OCI-LY1 (cell line): ENCODE data around the gene C2orf72.

Experiments used
- H2AFZ ChIP-seq: fragments of 200-600 bp; sonication (generic), shearing (Covaris generic); 2 replicates; pipeline ENCODE4 v1.6.0; 2014; ENCODE audit warnings: antibody characterized with exemption, mild to moderate bottlenecking, low read length
- H3F3A ChIP-seq: fragments of 200-600 bp; sonication (generic), shearing (Covaris generic); 2 replicates; pipeline ENCODE4 v1.6.0; 2014; ENCODE audit warnings: mild to moderate bottlenecking, antibody characterized with exemption, low read length, moderate library complexity; ENCODE audit not compliant: insufficient read depth
- H3K27ac ChIP-seq: fragments of 200-600 bp; sonication (generic); 2 replicates; pipeline ENCODE4 v1.5.1; 2014; ENCODE audit warnings: low read length, mixed run types, mild to moderate bottlenecking, low read depth; ENCODE audit not compliant: poor library complexity, severe bottlenecking
- H3K27me3 ChIP-seq: fragments of 200-600 bp; sonication (generic); 2 replicates; pipeline ENCODE4 v1.6.0; 2014; ENCODE audit warnings: antibody characterized with exemption, mild to moderate bottlenecking, low read length, moderate library complexity; ENCODE audit not compliant: insufficient read depth
- H3K36me3 ChIP-seq: fragments of 200-600 bp; sonication (generic); 2 replicates; pipeline ENCODE4 v1.6.1; 2014; ENCODE audit warnings: mild to moderate bottlenecking, antibody characterized with exemption, low read length, moderate library complexity, mixed read lengths; ENCODE audit not compliant: insufficient read depth
- H3K4me1 ChIP-seq: fragments of 200-600 bp; sonication (generic); 2 replicates; pipeline ENCODE4 v1.5.1; 2014; ENCODE audit warnings: mild to moderate bottlenecking, low read length, moderate library complexity; ENCODE audit not compliant: insufficient read depth, severe bottlenecking
- H3K4me2 ChIP-seq: fragments of 200-600 bp; sonication (generic), shearing (Covaris generic); 2 replicates; pipeline ENCODE4 v1.6.1; 2014; ENCODE audit warnings: low read length
- H3K4me3 ChIP-seq: fragments of 200-600 bp; sonication (generic); 2 replicates; pipeline ENCODE4 v1.5.1; 2014; ENCODE audit warnings: low read length, low read depth, mild to moderate bottlenecking, mixed read lengths; ENCODE audit not compliant: poor library complexity, severe bottlenecking
- H3K79me2 ChIP-seq: fragments of 200-600 bp; shearing (Covaris generic); 2 replicates; pipeline ENCODE4 v1.6.1; 2016; ENCODE audit warnings: mixed run types, low read length, mixed read lengths; ENCODE audit not compliant: insufficient read depth
- H3K9ac ChIP-seq: fragments of 200-600 bp; sonication (generic), shearing (Covaris generic); 2 replicates; pipeline ENCODE4 v1.6.1; 2014; ENCODE audit warnings: mild to moderate bottlenecking, low read length, mixed read lengths
- H3K9me2 ChIP-seq: fragments of 200-600 bp; sonication (generic), shearing (Covaris generic); 2 replicates; pipeline ENCODE4 v1.6.1; 2014; ENCODE audit warnings: low read depth, mild to moderate bottlenecking, low read length, mixed read lengths
- H3K9me3 ChIP-seq: fragments of 200-600 bp; shearing (Covaris generic); 2 replicates; pipeline ENCODE4 v1.6.1; 2014; ENCODE audit warnings: low read length, mixed read lengths
- H4K20me1 ChIP-seq: fragments of 200-600 bp; sonication (generic), shearing (Covaris generic); 2 replicates; pipeline ENCODE4 v1.6.0; 2016; ENCODE audit warnings: mild to moderate bottlenecking, low read length; ENCODE audit not compliant: insufficient read depth
- CTCF ChIP-seq: fragments of 200-600 bp; sonication (generic), shearing (Covaris generic); IDR thresholded peaks from 2 replicates; pipeline ENCODE4 v1.5.1; 2017; ENCODE audit warnings: mild to moderate bottlenecking, antibody characterized with exemption, low read length, moderate library complexity, mixed read lengths
- EZH2 ChIP-seq: fragments of 200-600 bp; sonication (generic), shearing (Covaris generic); IDR thresholded peaks from 2 replicates; pipeline ENCODE4 v1.8.0; 2017; ENCODE audit warnings: borderline replicate concordance, mixed run types, mild to moderate bottlenecking, antibody characterized with exemption, low read length, moderate library complexity, mixed read lengths

C2orf72 gene

GRCh38 chr2:231037731-231038482, 584 bp downstream of the C2orf72 start:
- no peak overlapping the region for H3K4me3 ChIP-seq
- H3K9ac ChIP-seq = no peak overlapping the region
- H3K4me2 ChIP-seq = no peak overlapping the region

GRCh38 chr2:231038483-231039293, 1.4 kb downstream of the C2orf72 start:
- no peak overlapping the region for H3K27ac ChIP-seq
- no peaks in the 10 kb centered on the region for H3K9me3 ChIP-seq
- no peak for TF ChIP-seq CTCF
- 0 out of 2 replicates have a peak, but pooled peaks cover 5% of the 10 kb centered on the region for H3K27me3 ChIP-seq
- no peak overlapping the region for H3K9ac ChIP-seq
- H3K9me2 ChIP-seq = no peaks in the 10 kb centered on the region
- no peaks in the 10 kb centered on the region for H3K79me2 ChIP-seq
- no peak overlapping the region for H3K4me2 ChIP-seq
- no peak overlapping the region for H3K4me3 ChIP-seq
- H2AFZ ChIP-seq = no peak overlapping the region
- no peaks in the 10 kb centered on the region for H4K20me1 ChIP-seq
- no peaks in the 10 kb centered on the region for H3F3A ChIP-seq
- peaks cover 10% of the 10 kb centered on the region for H3K4me1 ChIP-seq
- H3K36me3 ChIP-seq = no peaks in the 10 kb centered on the region

More at GRCh38 chr2:231037731-231038482, 584 bp downstream of the C2orf72 start:
- H3K9me2 ChIP-seq = no peaks in the 10 kb centered on the region
- no peak for TF ChIP-seq EZH2
- no peaks in the 10 kb centered on the region for H3K9me3 ChIP-seq
- no peaks in the 10 kb centered on the region for H3K36me3 ChIP-seq
- H3F3A ChIP-seq = no peaks in the 10 kb centered on the region
- H3K27me3 ChIP-seq = 0 out of 2 replicates have a peak, but pooled peaks cover 5% of the 10 kb centered on the region
- H2AFZ ChIP-seq = no peak overlapping the region
- no peaks in the 10 kb centered on the region for H4K20me1 ChIP-seq
- H3K4me1 ChIP-seq = peaks cover 10% of the 10 kb centered on the region
- H3K27ac ChIP-seq = no peak overlapping the region
- no peaks in the 10 kb centered on the region for H3K79me2 ChIP-seq

GRCh38 chr2:231039294-231039664, 2.0 kb downstream of the C2orf72 start:
- Histone ChIP-seq H3K36me3 (no peaks in the 10 kb centered on the region), H3K9ac (no peak overlapping the region), H4K20me1 (no peaks in the 10 kb centered on the region), H3F3A (no peaks in the 10 kb centered on the region), H3K27ac (no peak overlapping the region), H3K27me3 (0 out of 2 replicates have a peak, but pooled peaks cover 5% of the 10 kb centered on the region), H3K4me2 (no peak overlapping the region), H3K4me3 (no peak overlapping the region), H3K4me1 (peaks cover 8% of the 10 kb centered on the region), H2AFZ (no peak overlapping the region), H3K9me3 (no peaks in the 10 kb centered on the region), H3K9me2 (no peaks in the 10 kb centered on the region), H3K79me2 (no peaks in the 10 kb centered on the region)
- no peak for TF ChIP-seq CTCF
- TF ChIP-seq EZH2 = no peak
